GM12875 (cell line): Measurements from ENCODE around the gene SREBF2.
A peak's percentile ranks its signal among the peaks of the same experiment; 100 is the strongest.

Source experiments
- H3K4me3 ChIP-seq: one replicate; pipeline ENCODE4 v1.5.1; 2011; ENCODE audit warnings: low read depth, low read length, control low read depth
- TF ChIP-seq, protein P1 (sequence below): IDR thresholded peaks from 2 replicates; pipeline ENCODE4 v1.5.1; 2011; ENCODE audit warnings: low read depth, mild to moderate bottlenecking, control low read depth, inconsistent platforms, low read length, moderate library complexity, borderline replicate concordance; ENCODE audit not compliant: insufficient read depth

The SREBF2 gene

DNA sequence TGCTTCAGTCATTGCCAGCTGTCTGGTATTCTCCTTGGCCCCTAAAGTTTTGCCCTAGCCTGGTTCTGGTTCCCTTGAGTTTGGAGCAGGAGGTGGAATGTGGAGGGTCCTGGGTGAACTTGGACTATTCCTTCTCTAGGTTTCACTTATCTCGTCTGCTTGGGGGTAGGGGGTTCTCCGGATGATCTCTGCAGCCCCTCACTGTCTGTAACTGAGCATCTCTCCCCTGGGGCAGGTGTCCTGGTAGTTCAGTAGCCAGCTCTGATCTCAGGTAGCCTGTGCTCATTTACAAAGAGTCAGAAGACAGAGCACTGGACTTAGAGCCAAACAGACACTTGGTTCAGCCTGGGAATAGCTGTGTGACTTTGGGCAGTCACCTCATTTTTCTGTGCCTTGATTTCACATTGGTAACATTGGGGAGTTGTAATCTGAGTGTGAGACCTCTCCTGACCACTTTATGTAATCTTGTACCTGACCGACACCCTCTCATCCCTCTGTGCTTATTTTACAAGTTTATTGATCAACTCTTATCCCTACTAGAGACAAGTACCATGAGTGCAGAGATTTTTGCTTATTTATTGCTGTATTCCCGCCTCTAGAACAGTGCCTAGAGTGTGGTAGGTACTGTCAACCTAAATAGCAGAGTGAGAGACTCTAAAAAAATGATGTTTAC lies 31.6 kb upstream of the SREBF2 start:
- peak overlapping the region; percentile 99 for H3K4me3 ChIP-seq
- TF ChIP-seq, protein P1, sequence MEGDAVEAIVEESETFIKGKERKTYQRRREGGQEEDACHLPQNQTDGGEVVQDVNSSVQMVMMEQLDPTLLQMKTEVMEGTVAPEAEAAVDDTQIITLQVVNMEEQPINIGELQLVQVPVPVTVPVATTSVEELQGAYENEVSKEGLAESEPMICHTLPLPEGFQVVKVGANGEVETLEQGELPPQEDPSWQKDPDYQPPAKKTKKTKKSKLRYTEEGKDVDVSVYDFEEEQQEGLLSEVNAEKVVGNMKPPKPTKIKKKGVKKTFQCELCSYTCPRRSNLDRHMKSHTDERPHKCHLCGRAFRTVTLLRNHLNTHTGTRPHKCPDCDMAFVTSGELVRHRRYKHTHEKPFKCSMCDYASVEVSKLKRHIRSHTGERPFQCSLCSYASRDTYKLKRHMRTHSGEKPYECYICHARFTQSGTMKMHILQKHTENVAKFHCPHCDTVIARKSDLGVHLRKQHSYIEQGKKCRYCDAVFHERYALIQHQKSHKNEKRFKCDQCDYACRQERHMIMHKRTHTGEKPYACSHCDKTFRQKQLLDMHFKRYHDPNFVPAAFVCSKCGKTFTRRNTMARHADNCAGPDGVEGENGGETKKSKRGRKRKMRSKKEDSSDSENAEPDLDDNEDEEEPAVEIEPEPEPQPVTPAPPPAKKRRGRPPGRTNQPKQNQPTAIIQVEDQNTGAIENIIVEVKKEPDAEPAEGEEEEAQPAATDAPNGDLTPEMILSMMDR = no peak

DNA sequence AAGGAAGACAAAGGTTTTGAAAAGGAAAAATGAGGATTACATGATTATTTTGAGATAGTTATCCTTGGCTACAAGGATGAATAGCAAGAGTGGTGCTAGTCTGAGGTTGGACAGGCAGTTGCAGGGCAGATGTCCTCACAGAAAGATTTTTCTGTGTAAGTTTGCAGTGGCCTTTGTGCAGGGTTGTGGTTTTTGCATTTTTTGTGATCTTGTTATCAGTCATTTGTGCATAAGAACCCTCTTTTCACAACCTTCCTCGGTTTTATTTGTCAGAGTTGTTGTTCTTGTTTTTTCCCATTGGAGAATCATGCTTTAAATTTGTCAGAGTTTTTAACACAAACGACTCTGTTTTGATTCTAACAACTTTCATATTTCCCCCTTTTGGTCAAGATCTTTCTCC lies 31.0 kb upstream of the SREBF2 start:
- H3K4me3 ChIP-seq = peak overlapping the region; percentile 99
- TF ChIP-seq, protein P1 = no peak

DNA sequence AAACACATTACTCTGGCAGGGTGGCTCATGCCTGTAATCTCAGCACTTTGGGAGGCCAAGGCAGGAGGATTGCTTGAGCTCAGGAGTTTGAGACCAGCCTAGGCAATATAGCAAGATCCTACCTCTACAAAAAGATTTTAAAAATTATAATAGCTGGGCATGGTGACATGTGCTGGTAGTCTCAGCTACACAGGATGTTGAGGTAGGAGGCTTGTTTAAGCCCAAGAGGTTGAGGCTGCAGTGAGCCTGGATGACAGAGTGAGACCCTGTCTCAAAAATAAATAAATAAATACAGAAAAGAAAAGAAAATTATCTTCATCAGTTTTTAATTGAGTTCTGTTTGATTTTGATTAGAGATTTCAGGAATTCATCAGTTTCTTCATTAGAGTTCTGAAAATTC lies 27.3 kb upstream of the SREBF2 start:
- TF ChIP-seq, protein P1 = no peak
- no peak overlapping the region for H3K4me3 ChIP-seq

DNA sequence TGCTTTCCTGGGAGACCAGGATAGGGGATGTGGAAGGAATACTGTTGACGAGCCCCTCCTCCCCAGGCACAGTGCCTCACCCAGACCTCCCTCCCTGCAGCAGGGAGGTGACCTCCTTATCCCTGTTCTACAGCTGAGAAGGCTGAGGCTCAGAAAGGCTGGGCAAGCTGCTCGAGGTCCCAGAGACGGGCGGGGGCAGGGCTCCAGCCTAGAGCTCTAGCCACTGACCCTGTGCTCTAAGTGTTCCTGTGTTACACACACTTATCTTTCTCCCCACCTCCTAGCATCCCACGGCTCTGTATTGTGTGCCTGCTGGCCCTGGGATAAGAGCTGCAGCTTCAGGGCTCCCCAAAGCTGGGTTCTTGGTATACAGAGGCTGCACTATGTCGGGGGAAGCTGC lies 24.5 kb upstream of the SREBF2 start:
- TF ChIP-seq, protein P1 = no peak
- H3K4me3 ChIP-seq = no peak overlapping the region

DNA sequence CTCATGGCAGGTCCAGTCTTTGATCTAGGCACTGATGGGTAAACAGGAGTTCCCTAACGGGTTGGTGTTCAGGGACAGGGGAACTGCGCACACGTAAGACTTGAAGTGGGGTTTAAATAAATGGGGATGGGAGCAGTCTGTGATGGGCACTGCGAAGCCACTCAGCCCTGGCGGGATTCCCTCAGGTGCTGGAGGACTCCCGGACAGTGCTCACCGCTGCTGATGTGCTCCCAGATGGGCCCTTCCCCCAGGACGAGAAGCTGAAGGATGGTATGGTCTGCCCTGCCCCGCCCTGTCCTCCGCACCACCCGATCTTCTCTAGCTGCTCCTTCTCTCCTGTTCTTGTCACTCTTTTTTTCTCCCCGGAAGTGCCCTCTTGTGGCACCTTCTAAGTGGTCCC lies 22.9 kb upstream of the SREBF2 start:
- TF ChIP-seq, protein P1 = no peak
- H3K4me3 ChIP-seq = no peak overlapping the region

DNA sequence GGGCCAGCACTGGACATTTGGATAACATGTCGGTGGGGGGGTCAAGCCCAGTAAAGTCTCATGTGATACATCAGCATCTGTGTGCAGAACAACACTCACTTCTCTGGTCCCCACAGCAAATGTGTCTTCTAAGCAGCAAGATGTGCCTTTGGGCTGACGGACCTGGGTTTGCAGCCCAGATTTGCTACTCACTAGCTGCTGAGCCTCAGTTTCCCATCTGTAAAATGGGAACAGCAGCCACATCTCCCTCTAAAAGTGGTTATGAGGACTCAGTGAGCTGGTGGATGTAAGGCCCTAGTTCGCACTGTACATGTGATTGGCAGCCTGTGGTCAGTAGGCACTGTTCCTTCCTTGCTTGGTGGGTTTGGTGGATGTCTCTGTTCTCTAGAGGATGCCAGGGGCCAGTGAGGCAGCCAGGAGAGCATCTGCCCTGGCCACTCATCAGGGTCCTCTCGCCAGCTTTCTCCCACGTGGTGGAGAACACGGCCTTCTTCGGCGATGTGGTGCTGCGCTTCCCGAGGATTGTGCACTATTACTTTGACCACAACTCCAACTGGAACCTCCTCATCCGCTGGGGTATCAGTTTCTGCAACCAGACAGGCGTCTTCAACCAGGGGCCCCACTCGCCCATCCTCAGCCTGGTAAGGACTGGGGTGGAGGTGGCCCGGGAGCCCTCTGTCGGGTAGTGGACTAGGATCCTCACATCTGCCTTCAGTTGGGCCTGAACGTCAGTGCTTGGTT lies 19.9 kb upstream of the SREBF2 start:
- H3K4me3 ChIP-seq = no peak overlapping the region
- TF ChIP-seq, protein P1 = no peak
